Ramos (cell line): ENCODE data around the gene ATF5.

ENCODE experiments used
- in situ Hi-C: fragments of 300-500 bp; cut with MboI; formaldehyde crosslinking; loops from one replicate; pipeline ENCODE4 v1.14.3; 2022; ENCODE audit warnings: low sequenced_read_pairs; ENCODE audit not compliant: unreplicated experiment

Gene ATF5

DNA sequence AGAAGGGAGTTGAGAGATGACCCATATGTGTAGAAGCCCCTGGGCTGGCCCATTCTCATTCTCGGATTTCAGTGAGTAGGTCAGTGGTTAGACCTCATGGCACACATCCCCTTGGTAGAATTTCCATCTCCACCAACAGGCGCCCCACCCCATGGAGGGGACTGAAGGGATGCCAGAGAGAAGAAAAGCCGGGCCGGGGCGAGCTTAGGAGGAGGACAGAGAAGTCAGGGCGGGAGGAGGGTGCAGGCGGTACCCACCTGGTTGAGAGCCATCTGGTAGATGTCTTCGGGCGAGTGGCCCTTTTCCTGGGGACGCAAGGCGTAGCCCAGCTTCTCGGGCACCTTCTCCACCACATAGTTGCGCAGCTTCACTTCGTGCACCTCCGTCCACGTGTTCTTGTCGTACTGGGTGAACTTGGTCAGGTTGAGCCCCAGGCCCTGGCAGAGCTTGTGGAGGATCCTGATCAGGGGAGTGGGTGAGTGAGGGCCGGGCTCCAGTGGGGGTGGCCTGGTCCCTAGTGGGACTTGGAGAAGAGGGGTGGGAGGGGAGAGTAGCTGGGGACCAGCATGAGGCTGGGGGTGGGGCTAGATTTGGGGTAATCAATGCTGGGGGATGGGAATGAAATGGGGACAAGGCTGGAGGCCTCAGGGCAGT is 34.9 kb upstream of the ATF5 start:
- in situ Hi-C loops, result no loop called here

DNA sequence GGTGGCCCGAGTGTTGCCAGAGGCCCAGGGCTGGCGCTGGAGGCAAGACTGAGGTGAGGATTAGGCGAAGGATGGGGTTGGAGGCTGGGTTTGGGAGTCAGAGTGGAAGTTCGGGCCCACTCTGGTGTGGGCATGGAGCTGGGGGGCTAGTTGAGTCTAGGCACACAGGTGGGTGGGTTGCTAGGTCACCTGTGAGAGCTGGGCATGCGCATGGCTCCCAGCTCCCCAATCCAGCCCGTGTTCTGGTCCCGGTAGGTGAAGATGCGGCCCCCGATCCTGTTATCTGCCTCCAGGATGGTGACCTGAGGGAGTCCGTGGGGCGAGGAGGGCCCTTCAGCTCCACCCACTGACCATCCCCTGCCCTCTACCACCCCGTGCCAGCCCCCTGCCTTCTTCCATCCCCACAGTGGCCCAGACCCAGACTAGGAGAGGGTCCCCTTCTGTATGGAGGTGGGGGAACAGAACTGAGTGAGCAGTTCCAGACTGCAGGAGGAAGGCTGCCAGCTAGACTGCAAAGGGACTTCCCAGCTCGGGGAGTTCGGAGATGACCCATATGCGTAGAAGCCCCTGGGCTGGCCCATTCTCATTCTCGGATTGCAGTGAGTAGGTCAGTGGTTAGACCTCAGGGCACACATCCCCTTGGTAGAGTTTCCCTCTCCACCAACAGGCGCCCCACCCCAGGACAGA is 34.0 kb upstream of the ATF5 start:
- in situ Hi-C loops, result no loop called here

GRCh38 chr19:49895566-49896297 is 33.3 kb upstream of the ATF5 start:
- in situ Hi-C loops, result no loop called here

DNA sequence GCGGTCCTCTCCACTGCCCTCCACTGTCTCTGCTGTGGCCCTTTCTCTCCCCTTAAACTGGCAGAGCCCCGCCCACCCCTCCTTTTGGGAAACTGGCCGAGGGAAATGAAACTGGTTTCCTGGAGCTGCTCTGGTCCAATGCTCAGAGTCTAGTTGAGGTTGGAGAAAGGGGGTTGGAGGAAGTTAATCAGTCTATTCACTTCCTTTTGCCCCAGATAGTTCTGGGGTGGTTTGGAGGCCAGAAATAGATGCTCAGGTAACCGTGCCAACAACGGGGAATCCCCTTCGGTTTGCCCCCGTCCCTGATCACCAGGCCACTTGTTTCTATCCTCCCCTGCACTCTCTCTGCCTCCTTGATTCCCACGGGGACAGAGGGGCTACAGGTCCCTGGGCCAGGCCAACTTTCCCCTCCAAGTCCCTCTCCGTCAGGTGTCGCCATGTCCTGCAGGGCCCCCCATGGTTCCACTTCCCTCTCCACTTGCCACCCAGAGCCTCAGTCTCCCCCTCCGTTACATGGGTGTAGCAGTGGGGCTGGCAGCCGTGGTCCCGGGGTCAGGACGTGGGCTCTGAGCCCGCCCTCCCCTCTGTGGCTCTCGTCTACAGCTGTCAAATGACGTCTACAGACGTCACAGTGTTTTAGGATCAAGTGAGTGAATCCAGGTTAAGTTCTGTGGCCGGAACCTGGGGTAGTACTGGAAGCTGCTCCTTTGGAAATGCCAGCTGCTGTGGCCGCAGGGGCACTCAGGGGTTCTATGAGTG is 32.0 kb upstream of the ATF5 start, which contains the start of gene IL4I1:
Gene IL4I1, minus strand, starts transcription at position 25 of the 759 bp plus-strand sequence. CDS start 727 bp downstream, outside the sequence.
- in situ Hi-C loops, result no loop called here

- in situ Hi-C loops, result no loop called here
Measured at GRCh38 chr19:49904136-49904535, 24.9 kb upstream of the ATF5 start.

GRCh38 chr19:49906879-49907564 is 22.0 kb upstream of the ATF5 start:
- in situ Hi-C loops, result no loop called here

- in situ Hi-C loops, result no loop called here
Measured at GRCh38 chr19:49907745-49908446, 21.1 kb upstream of the ATF5 start.

GRCh38 chr19:49908480-49909420 is 20.3 kb upstream of the ATF5 start:
- in situ Hi-C loops, result no loop called here

- in situ Hi-C loops, result no loop called here
Measured at GRCh38 chr19:49910179-49910578, 18.8 kb upstream of the ATF5 start.

- in situ Hi-C loops, result no loop called here
Measured at GRCh38 chr19:49911381-49912145, 17.4 kb upstream of the ATF5 start.

GRCh38 chr19:49912965-49913685 is 15.9 kb upstream of the ATF5 start:
- in situ Hi-C loops, result no loop called here

- in situ Hi-C loops, result no loop called here
Measured at GRCh38 chr19:49913720-49914119, 15.3 kb upstream of the ATF5 start.

GRCh38 chr19:49915271-49915670 is 13.7 kb upstream of the ATF5 start:
- in situ Hi-C loops, result no loop called here

- in situ Hi-C loops, result no loop called here
Measured at GRCh38 chr19:49916839-49917733, 11.9 kb upstream of the ATF5 start.

DNA sequence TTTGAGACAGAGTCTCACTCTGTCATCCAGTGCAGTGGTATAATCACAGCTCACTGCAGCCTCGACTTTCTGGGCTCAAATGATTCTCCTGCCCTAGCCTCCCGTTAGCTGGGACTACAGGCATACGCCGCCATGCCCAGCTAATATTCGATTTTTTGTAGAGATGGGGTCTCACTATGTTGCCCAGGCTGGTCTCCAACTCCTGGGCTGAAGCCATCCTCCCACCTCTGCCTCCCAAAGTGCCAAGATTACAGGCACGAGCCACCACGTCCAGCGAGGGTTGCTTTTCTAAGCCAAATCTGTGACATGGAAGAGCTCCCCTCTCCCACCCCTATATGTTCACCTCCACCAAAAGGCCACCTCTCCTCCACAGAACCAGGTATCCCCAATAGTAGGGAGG is 10.9 kb upstream of the ATF5 start:
- in situ Hi-C loops, result no loop called here
